ENCODE results near the gene COL24A1.
"Not testable (repeated sequence)": the region's sequence is repeated elsewhere in the genome, so short reads cannot be mapped to it uniquely, and the experiment has no call there.

COL24A1 gene

GRCh38 chr1:85894651-85895050 is 261.9 kb downstream of the COL24A1 start:
- H3K9me3 ChIP-seq (ENCODE audit: low read depth, low read length): no peaks in the 10 kb centered on the region
- TF ChIP-seq FOXP2 (optimal IDR thresholded peaks at IDR 0.05; ENCODE audit: control extremely low read depth, extremely low read length, insufficient read depth): no peak
- no peak for TF ChIP-seq POLR2AphosphoS5 (IDR thresholded peaks at IDR 0.05; ENCODE audit: borderline replicate concordance, low read depth, low read length)
- no peak for TF ChIP-seq EZH2 (IDR thresholded peaks at IDR 0.05)
- DNase-seq (ENCODE audit: low read depth, low spot score): peak; percentile 26
- no peak overlapping the region for H3K9ac ChIP-seq (ENCODE audit: insufficient read length)
- H3K36me3 ChIP-seq (ENCODE audit: insufficient read depth, low read length): no peaks in the 10 kb centered on the region
- H3K4me3 ChIP-seq: no peak overlapping the region
- no peak overlapping the region for H3K27ac ChIP-seq

GRCh38 chr1:85892366-85892765 is 264.2 kb downstream of the COL24A1 start:
- no peaks in the 10 kb centered on the region for H3K9me3 ChIP-seq (ENCODE audit: low read depth, low read length)
- no peaks in the 10 kb centered on the region for H3K36me3 ChIP-seq (ENCODE audit: insufficient read depth, low read length)
- no peak for DNase-seq (ENCODE audit: low read depth, low spot score)
- no peak overlapping the region for H3K27ac ChIP-seq
- TF ChIP-seq EZH2 (IDR thresholded peaks at IDR 0.05) (no peak), POLR2AphosphoS5 (IDR thresholded peaks at IDR 0.05; ENCODE audit: borderline replicate concordance, low read depth, low read length) (no peak), FOXP2 (optimal IDR thresholded peaks at IDR 0.05; ENCODE audit: control extremely low read depth, extremely low read length, insufficient read depth) (no peak)
- H3K4me3 ChIP-seq: no peak overlapping the region
- H3K9ac ChIP-seq (ENCODE audit: insufficient read length): no peak overlapping the region

DNA sequence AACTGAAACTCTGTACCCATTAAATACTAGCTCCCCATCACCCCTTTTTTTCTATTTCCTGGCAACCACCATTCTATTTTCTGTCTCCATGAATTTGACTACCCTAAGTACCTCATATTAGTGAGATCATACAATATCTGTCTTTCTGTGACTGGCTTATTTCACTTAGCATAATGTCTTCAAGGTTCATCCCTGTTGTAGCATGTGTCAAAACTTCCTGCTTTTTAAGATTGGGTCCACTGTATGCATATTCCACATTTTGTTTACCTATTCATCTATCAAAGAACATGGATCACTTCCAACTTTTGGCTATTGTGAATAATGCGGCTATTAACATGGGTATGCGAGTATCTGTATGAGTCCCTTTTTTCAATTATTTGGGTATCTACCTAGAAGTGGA is 266.7 kb downstream of the COL24A1 start:
- DNase-seq (ENCODE audit: low read depth, low spot score): no peak
- Histone ChIP-seq H3K9me3 (ENCODE audit: low read depth, low read length) (no peaks in the 10 kb centered on the region), H3K9ac (ENCODE audit: insufficient read length) (no peak overlapping the region), H3K36me3 (ENCODE audit: insufficient read depth, low read length) (no peaks in the 10 kb centered on the region), H3K4me3 (no peak overlapping the region), H3K27ac (no peak overlapping the region)
- TF ChIP-seq POLR2AphosphoS5 (IDR thresholded peaks at IDR 0.05; ENCODE audit: borderline replicate concordance, low read depth, low read length) (no peak), FOXP2 (optimal IDR thresholded peaks at IDR 0.05; ENCODE audit: control extremely low read depth, extremely low read length, insufficient read depth) (no peak), EZH2 (IDR thresholded peaks at IDR 0.05) (no peak)

- no peaks in the 10 kb centered on the region for H3K9me3 ChIP-seq (ENCODE audit: low read depth, low read length)
These were observed 267.7 kb downstream of the COL24A1 start for GRCh38 chr1:85888921-85889320.

DNA sequence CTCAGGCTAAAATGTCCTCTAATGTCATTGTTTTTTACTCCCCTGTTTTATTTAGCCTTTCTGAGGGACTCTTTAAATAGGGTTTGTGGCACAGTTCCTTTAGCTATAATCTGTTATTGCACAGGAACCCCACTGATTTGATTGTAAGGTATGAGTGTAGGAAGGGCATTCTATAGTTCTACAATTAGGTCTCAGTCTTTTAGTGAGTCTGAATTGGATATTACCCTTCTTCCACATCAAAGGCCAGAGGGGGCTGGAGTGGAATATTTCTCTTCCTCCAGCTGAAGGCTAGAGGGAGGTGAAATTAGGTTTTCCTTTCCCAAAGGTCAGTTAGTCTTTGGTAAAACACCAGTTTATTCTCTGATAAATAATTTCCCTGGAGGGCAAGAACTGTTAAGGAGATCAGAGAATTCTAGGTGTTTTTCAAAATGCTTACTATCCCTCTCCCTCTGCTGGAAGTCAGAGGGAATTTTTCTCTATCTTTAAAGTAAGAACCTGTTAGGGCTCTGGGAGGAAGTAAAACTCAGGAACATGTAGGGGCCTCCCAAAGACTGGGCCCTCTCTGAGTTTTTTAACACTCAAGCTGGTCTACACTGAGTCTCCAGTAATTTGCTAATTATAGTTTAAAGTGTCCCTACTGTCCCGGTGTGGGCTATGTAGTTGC is 272.1 kb downstream of the COL24A1 start:
- DNase-seq (ENCODE audit: low read depth, low spot score): no peak
- no peaks in the 10 kb centered on the region for H3K9me3 ChIP-seq (ENCODE audit: low read depth, low read length)

More at GRCh38 chr1:85888921-85889320, 267.7 kb downstream of the COL24A1 start:
- Histone ChIP-seq H3K9ac (ENCODE audit: insufficient read length) (no peak overlapping the region), H3K27ac (no peak overlapping the region), H3K36me3 (ENCODE audit: insufficient read depth, low read length) (no peaks in the 10 kb centered on the region), H3K4me3 (no peak overlapping the region)
- TF ChIP-seq EZH2 (IDR thresholded peaks at IDR 0.05) (no peak), POLR2AphosphoS5 (IDR thresholded peaks at IDR 0.05; ENCODE audit: borderline replicate concordance, low read depth, low read length) (no peak), FOXP2 (optimal IDR thresholded peaks at IDR 0.05; ENCODE audit: control extremely low read depth, extremely low read length, insufficient read depth) (no peak)
- DNase-seq (ENCODE audit: low read depth, low spot score): no peak

GRCh38 chr1:85867189-85867588 is 289.4 kb downstream of the COL24A1 start:
- Histone ChIP-seq H3K9ac (ENCODE audit: insufficient read length) (no peak overlapping the region), H3K9me3 (ENCODE audit: low read depth, low read length) (no peaks in the 10 kb centered on the region; the same call in 1 of the 2 replicates), H3K4me3 (no peak overlapping the region), H3K27ac (peak overlapping the region; percentile 4), H3K36me3 (ENCODE audit: insufficient read depth, low read length) (no peaks in the 10 kb centered on the region)
- TF ChIP-seq FOXP2 (optimal IDR thresholded peaks at IDR 0.05; ENCODE audit: control extremely low read depth, extremely low read length, insufficient read depth): no peak
- no peak for TF ChIP-seq POLR2AphosphoS5 (IDR thresholded peaks at IDR 0.05; ENCODE audit: borderline replicate concordance, low read depth, low read length)
- no peak for DNase-seq (ENCODE audit: low read depth, low spot score)

More for the DNA sequence above, 272.1 kb downstream of the COL24A1 start:
- Histone ChIP-seq H3K9ac (ENCODE audit: insufficient read length) (no peak overlapping the region), H3K36me3 (ENCODE audit: insufficient read depth, low read length) (no peaks in the 10 kb centered on the region), H3K27ac (no peak overlapping the region), H3K4me3 (no peak overlapping the region)
- no peak for TF ChIP-seq EZH2 (IDR thresholded peaks at IDR 0.05)
- no peak for TF ChIP-seq FOXP2 (optimal IDR thresholded peaks at IDR 0.05; ENCODE audit: control extremely low read depth, extremely low read length, insufficient read depth)
- TF ChIP-seq POLR2AphosphoS5 (IDR thresholded peaks at IDR 0.05; ENCODE audit: borderline replicate concordance, low read depth, low read length): no peak

DNA sequence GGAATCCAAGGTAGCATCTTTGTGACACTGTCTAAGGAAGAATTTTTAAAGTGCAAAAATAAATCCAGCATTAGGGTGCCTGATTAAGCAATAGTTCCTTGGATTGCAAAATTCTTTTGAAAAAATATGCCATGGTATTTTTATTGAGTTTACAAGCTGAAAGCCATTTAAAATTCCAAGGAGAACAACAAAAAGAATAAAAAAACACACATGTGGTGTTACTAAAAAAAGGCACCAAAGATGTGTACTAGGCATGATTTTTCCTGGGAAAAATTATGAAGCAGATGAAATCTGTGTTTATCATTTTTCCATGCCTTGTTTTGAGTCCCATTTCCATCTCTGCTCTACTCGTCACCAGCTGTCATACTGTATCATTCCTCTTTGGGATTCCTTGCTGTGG is 291.4 kb downstream of the COL24A1 start:
- Histone ChIP-seq H3K9ac (ENCODE audit: insufficient read length) (peak overlapping the region; percentile 64), H3K27ac (peak overlapping the region; percentile 97)
- peak; percentile 81 for DNase-seq (ENCODE audit: low read depth, low spot score)

DNA sequence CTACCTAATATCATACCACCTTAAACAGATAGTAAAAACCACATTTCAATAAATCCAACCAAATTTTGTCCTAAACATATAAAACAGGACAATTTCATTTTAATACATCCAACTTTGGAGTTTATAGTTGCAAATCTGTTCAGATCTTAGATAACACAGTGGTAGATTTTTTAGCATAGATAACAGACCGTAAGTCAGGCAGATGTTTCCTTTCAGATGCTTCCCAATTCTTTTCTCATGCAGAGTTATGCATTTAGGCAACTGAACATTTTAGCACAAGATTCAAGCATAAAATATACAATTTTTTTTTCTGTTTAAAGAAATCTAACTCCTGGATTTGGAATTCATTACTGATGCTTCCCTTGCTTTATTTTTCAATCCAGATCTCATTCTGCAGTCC is 291.8 kb downstream of the COL24A1 start:
- Histone ChIP-seq H3K27ac (peak overlapping the region; percentile 97), H3K36me3 (ENCODE audit: insufficient read depth, low read length) (no peaks in the 10 kb centered on the region), H3K9ac (ENCODE audit: insufficient read length) (peak overlapping the region; percentile 64), H3K9me3 (ENCODE audit: low read depth, low read length) (peaks cover 3% of the 10 kb centered on the region; the same call in 1 of the 2 replicates), H3K4me3 (peak overlapping the region; percentile 67)
- TF ChIP-seq EZH2 (IDR thresholded peaks at IDR 0.05) (no peak), FOXP2 (optimal IDR thresholded peaks at IDR 0.05; ENCODE audit: control extremely low read depth, extremely low read length, insufficient read depth) (no peak), POLR2AphosphoS5 (IDR thresholded peaks at IDR 0.05; ENCODE audit: borderline replicate concordance, low read depth, low read length) (no peak)
- no peak for DNase-seq (ENCODE audit: low read depth, low spot score)

More for the DNA sequence above, 291.4 kb downstream of the COL24A1 start:
- TF ChIP-seq FOXP2 (optimal IDR thresholded peaks at IDR 0.05; ENCODE audit: control extremely low read depth, extremely low read length, insufficient read depth) (no peak), POLR2AphosphoS5 (IDR thresholded peaks at IDR 0.05; ENCODE audit: borderline replicate concordance, low read depth, low read length) (peak; percentile 35; the same call in 1 of the 2 replicates)
- Histone ChIP-seq H3K36me3 (ENCODE audit: insufficient read depth, low read length) (no peaks in the 10 kb centered on the region), H3K9me3 (ENCODE audit: low read depth, low read length) (peaks cover 3% of the 10 kb centered on the region; the same call in 1 of the 2 replicates), H3K4me3 (peak overlapping the region; percentile 67)

DNA sequence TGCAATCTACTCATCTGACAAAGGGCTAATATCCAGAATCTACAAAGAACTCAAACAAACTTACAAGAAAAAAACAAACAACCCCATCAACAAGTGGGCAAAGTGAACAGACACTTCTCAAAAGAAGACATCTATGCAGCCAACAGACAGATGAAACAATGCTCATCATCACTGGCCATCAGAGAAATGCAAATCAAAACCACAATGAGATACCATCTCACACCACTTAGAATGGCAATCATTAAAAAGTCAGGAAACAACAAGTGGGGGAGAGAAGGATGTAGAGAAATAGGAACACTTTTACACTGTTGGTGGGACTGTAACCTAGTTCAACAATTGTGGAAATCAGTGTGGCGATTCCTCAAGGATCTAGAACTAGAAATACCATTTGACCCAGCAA is 292.9 kb downstream of the COL24A1 start:
- H3K36me3 ChIP-seq (ENCODE audit: insufficient read depth, low read length); H3K9ac ChIP-seq (ENCODE audit: insufficient read length); H3K27ac ChIP-seq; H3K4me3 ChIP-seq; H3K9me3 ChIP-seq (ENCODE audit: low read depth, low read length); DNase-seq (ENCODE audit: low read depth, low spot score): not testable (repeated sequence)
